ENCODE data around the gene GARIN5B. TPM values are rescaled to one million over a fixed set of nuclear protein-coding genes. Genes with fewer than 3 reads are reported as not detected.

GARIN5B gene
- total and polyA plus RNA-seq, 2 experiments from 2014 or later = not detected

DNA sequence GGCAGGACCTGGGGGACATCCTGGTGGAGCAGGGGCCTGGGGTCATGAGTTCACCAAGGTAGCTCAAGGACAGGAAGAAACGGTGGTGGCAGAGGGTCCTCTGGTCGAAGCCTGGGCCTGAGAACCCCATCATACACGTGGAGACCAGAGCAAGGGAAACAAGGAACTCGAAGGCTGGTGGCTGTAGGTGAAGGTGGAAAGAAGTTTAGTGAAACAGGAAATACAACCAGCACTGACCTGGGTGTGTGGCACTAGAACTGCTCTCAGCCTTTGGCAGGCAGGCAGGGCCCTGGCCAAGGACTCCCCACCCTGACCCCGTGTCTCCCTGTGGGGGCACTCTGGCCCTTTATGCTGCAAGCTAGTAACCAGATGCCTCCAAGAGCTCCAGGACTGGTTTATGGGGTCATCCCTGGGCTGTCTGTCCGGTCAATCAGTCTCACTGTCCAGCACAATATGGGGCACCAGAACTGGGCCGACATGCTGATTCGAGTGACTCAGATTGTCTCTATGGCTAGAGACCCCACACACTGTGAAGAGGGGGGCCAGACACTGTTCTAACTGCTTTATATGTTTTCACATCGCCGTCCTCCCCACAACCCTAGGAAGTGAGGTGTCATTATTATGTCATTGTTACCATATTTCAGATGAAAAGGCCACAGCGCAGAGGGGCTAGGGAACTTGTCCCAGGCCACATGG is 12.3 kb downstream of the GARIN5B start:
- Histone ChIP-seq H3K4me1 (ENCODE audit: insufficient read depth) (no peaks in the 10 kb centered on the region), H3K27ac (no peak overlapping the region), H3K27me3 (replicated peaks; ENCODE audit: insufficient read depth) (peaks cover 31% of the 10 kb centered on the region), H3K36me3 (ENCODE audit: low read depth) (no peaks in the 10 kb centered on the region), H2AFZ (no peak overlapping the region), H4K20me1 (ENCODE audit: insufficient read depth) (no peaks in the 10 kb centered on the region), H3K9me3 (ENCODE audit: low read depth) (no peaks in the 10 kb centered on the region), H3K4me2 (ENCODE audit: unreplicated experiment) (no peak overlapping the region), H3K79me2 (ENCODE audit: insufficient read depth) (no peaks in the 10 kb centered on the region), H3K4me3 (no peak overlapping the region), H3K9ac (no peak overlapping the region), H3F3A (ENCODE audit: insufficient read depth) (no peaks in the 10 kb centered on the region), H3K9me2 (ENCODE audit: insufficient read depth) (no peaks in the 10 kb centered on the region)
- 66 to 71% methylated on average over 11 of the region's 11 CpGs for WGBS, 2 experiments (ENCODE audit: low coverage in 1 of 2, low lambda C conversion rate in 2 of 2, missing lambda C conversion rate in 2 of 2)
- no peak for DNase-seq
- TF ChIP-seq EZH2phosphoT487 (IDR thresholded peaks at IDR 0.05; ENCODE audit: insufficient read depth, low read depth) (no peak), EZH2 (IDR thresholded peaks at IDR 0.05; ENCODE audit: insufficient read depth, poor library complexity, severe bottlenecking) (no peak)
- in situ Hi-C loops (cut with MboI) = no loop called here

DNA sequence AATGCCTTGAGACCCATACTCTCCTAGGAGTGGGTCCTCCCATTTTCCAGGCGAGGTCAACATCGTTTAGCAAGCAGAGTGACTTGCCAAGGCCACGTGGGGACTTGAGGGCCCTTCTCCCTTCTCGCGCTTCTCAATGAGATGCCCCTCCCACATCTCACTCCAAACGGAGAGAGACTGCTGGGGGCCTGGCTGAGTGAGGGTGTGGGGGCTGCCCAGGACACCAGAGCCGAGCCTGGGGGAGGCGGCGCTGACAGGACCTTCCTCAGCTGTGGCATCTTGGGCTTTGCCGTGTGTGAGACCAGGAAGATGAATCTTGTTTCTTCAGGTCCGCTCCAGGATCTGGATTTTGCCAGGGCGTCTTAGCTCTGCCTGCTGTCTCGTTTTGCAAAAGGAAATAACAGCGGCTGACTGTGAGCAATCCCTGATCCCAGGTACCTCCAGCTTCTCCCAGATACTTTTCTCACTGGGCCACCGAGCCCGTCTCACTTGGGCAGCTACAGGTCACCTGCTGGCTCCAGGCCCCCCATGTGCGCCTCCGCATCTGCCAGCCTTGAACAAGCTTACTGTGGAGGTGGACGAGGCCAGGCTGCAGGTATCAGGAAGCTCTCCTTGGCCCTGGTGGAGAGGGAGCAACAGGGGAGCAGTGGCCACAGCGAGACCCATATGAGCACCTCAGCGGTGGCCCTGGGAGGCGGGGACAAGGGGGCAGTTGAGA is 14.6 kb downstream of the GARIN5B start:
- TF ChIP-seq EZH2 (IDR thresholded peaks at IDR 0.05; ENCODE audit: insufficient read depth, poor library complexity, severe bottlenecking) (no peak), EZH2phosphoT487 (IDR thresholded peaks at IDR 0.05; ENCODE audit: insufficient read depth, low read depth) (no peak)
- WGBS, 2 experiments (ENCODE audit: low coverage in 1 of 2, low lambda C conversion rate in 2 of 2, missing lambda C conversion rate in 2 of 2) = 68 to 72% methylated on average over 21 to 22 of the region's 22 CpGs
- H3K79me2 ChIP-seq (ENCODE audit: insufficient read depth) = no peaks in the 10 kb centered on the region
- H4K20me1 ChIP-seq (ENCODE audit: insufficient read depth) = no peaks in the 10 kb centered on the region
- H2AFZ ChIP-seq = no peak overlapping the region
- no peaks in the 10 kb centered on the region for H3K4me1 ChIP-seq (ENCODE audit: insufficient read depth)
- H3K4me3 ChIP-seq = no peak overlapping the region
- peaks cover 20% of the 10 kb centered on the region for H3K27me3 ChIP-seq (replicated peaks; ENCODE audit: insufficient read depth)
- no peak overlapping the region for H3K4me2 ChIP-seq (ENCODE audit: unreplicated experiment)
- H3F3A ChIP-seq (ENCODE audit: insufficient read depth) = no peaks in the 10 kb centered on the region
- no peaks in the 10 kb centered on the region for H3K36me3 ChIP-seq (ENCODE audit: low read depth)
- in situ Hi-C loops (cut with MboI) = no loop called here
- no peaks in the 10 kb centered on the region for H3K9me2 ChIP-seq (ENCODE audit: insufficient read depth)
- no peak for DNase-seq
- H3K9me3 ChIP-seq (ENCODE audit: low read depth) = no peaks in the 10 kb centered on the region
- no peak overlapping the region for H3K9ac ChIP-seq
- H3K27ac ChIP-seq = no peak overlapping the region

DNA sequence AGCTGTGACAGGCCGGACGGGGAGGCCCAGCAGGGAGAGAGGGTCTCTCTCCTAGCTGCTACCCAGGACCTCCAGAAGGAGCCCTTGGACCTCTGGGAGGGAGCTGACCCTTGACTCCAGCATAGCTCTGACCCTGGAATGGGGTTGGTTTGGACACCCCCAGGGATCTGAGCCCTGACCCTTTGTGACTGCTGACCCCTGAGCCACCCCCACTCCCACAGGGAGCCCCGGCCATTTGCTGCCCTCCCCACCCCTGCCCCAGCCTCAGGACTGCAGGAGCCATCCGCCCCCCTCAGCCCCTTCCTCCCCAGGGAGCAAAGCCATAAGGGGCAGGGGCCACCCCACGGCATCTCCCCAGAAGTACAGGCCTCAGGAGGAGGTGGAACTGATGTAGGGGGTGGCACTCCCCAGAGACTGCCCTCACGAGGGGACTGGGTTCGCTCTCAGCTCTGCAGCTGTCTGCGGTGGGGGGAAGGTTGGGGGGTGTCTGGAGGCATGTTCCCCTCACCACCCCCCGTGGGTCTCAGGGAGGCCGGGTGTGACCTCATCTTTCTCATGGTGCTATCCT is 15.5 kb downstream of the GARIN5B start:
- TF ChIP-seq EZH2phosphoT487 (IDR thresholded peaks at IDR 0.05; ENCODE audit: insufficient read depth, low read depth) = no peak
- TF ChIP-seq EZH2 (IDR thresholded peaks at IDR 0.05; ENCODE audit: insufficient read depth, poor library complexity, severe bottlenecking) = no peak
- H3K4me2 ChIP-seq (ENCODE audit: unreplicated experiment) = no peak overlapping the region
- no peaks in the 10 kb centered on the region for H3K4me1 ChIP-seq (ENCODE audit: insufficient read depth)
- no peaks in the 10 kb centered on the region for H3F3A ChIP-seq (ENCODE audit: insufficient read depth)
- H3K9ac ChIP-seq = no peak overlapping the region
- H3K27me3 ChIP-seq (replicated peaks; ENCODE audit: insufficient read depth) = peaks cover 10% of the 10 kb centered on the region
- H3K36me3 ChIP-seq (ENCODE audit: low read depth) = no peaks in the 10 kb centered on the region
- H2AFZ ChIP-seq = no peak overlapping the region
- in situ Hi-C loops (cut with MboI) = no loop called here
- no peaks in the 10 kb centered on the region for H3K9me2 ChIP-seq (ENCODE audit: insufficient read depth)
- H4K20me1 ChIP-seq (ENCODE audit: insufficient read depth) = no peaks in the 10 kb centered on the region
- H3K4me3 ChIP-seq = no peak overlapping the region
- WGBS, 2 experiments (ENCODE audit: low coverage in 1 of 2, low lambda C conversion rate in 2 of 2, missing lambda C conversion rate in 2 of 2) = 75 to 78% methylated on average over 7 to 10 of the region's 10 CpGs
- DNase-seq = no peak
- no peak overlapping the region for H3K27ac ChIP-seq
- no peaks in the 10 kb centered on the region for H3K79me2 ChIP-seq (ENCODE audit: insufficient read depth)
- no peaks in the 10 kb centered on the region for H3K9me3 ChIP-seq (ENCODE audit: low read depth)

DNA sequence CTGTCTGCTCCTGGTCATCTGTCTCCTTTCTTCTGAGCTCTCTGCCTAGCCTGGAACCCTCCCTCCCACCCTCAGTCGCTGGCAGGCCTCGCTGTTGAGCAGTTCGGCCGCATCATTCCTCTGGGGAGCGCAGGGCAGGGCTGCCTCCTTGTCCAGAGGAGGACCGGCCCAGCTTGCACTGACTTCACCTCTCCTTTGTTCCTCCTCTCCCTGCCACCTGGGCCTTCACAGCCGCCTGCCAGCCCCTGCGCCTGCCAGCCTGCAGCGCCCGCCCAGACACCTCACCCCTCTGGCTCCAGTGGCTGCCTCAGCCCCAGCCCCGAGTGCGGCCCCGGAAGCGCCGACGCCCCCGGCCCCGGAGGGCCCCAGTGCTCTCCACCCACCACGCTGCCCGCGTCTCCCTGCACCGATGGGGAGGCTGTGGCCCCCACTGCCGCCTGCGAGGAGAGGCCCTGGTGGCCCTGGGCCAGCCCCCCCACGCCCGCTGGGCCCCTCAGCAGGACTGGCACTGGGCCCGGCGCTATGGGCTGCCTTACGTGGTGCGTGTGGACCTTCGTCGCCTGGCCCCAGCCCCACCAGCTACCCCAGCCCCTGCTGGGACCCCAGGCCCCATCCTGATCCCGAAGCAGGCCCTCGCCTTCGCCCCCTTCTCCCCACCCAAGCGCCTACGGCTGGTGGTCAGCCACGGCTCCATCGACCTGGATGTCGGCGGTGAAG is 16.2 kb downstream of the GARIN5B start:
- Histone ChIP-seq H2AFZ (no peak overlapping the region), H3K4me3 (no peak overlapping the region), H3K4me2 (ENCODE audit: unreplicated experiment) (no peak overlapping the region), H4K20me1 (ENCODE audit: insufficient read depth) (no peaks in the 10 kb centered on the region), H3K27me3 (replicated peaks; ENCODE audit: insufficient read depth) (peaks cover 4% of the 10 kb centered on the region), H3K27ac (no peak overlapping the region), H3K9me3 (ENCODE audit: low read depth) (no peaks in the 10 kb centered on the region), H3K9me2 (ENCODE audit: insufficient read depth) (no peaks in the 10 kb centered on the region), H3K9ac (no peak overlapping the region), H3F3A (ENCODE audit: insufficient read depth) (no peaks in the 10 kb centered on the region), H3K79me2 (ENCODE audit: insufficient read depth) (no peaks in the 10 kb centered on the region), H3K36me3 (ENCODE audit: low read depth) (no peaks in the 10 kb centered on the region), H3K4me1 (ENCODE audit: insufficient read depth) (no peaks in the 10 kb centered on the region)
- TF ChIP-seq EZH2 (IDR thresholded peaks at IDR 0.05; ENCODE audit: insufficient read depth, poor library complexity, severe bottlenecking) (no peak), EZH2phosphoT487 (IDR thresholded peaks at IDR 0.05; ENCODE audit: insufficient read depth, low read depth) (no peak)
- in situ Hi-C loops (cut with MboI) = no loop called here
- no peak for DNase-seq
- WGBS, 2 experiments (ENCODE audit: low coverage in 1 of 2, low lambda C conversion rate in 2 of 2, missing lambda C conversion rate in 2 of 2) = 91 to 94% methylated on average over 25 to 39 of the region's 41 CpGs
